ENCODE results near the gene GPANK1. TPM values are rescaled to one million over a fixed set of nuclear protein-coding genes. Genes with fewer than 3 reads are reported as not detected.

Gene GPANK1
- total and polyA plus RNA-seq, 9 of the 15 experiments (the other 6 are each of a cell fraction or from before 2014, with no cell fraction given) = 32.2 to 111 (median 46.3) TPM

GRCh38 chr6:31660381-31661261 is 4.2 kb downstream of the GPANK1 start, which contains the start of gene C6orf47 (continued):
- TF ChIP-seq CBFA2T3 (IDR thresholded peaks at IDR 0.05) = no peak
- no peak for TF ChIP-seq NR2C1 (IDR thresholded peaks at IDR 0.05)
- TF ChIP-seq NR2C1 (tag; IDR thresholded peaks at IDR 0.05) = peak; percentile 42; the same call in 1 of the 2 replicates
- no peak for TF ChIP-seq ZFX (CRISPR knock-in tag; IDR thresholded peaks at IDR 0.05)
- no peak for TF ChIP-seq LEF1 (IDR thresholded peaks at IDR 0.05)
- TF ChIP-seq TBL1XR1 (IDR thresholded peaks at IDR 0.05; ENCODE audit: low read length in 2 of 2) = no peak; a peak in 3 of 4 replicates
- TF ChIP-seq ZBTB49 (CRISPR knock-in tag; IDR thresholded peaks at IDR 0.05; ENCODE audit: borderline replicate concordance) = no peak
- TF ChIP-seq TFE3 (CRISPR knock-in tag; IDR thresholded peaks at IDR 0.05) = no peak; the same call in 1 of the 2 replicates
- peak; percentile 97 for TF ChIP-seq CEBPB (tag; IDR thresholded peaks at IDR 0.05)
- 0 out of 2 replicates have a peak, but pooled peaks have one; percentile 29 for TF ChIP-seq RREB1 (CRISPR knock-in tag; IDR thresholded peaks at IDR 0.05)
- no peak; the same call in 1 of the 2 replicates for TF ChIP-seq NR4A1 (CRISPR knock-in tag; IDR thresholded peaks at IDR 0.05)
- no peak for TF ChIP-seq NR4A1 (tag; IDR thresholded peaks at IDR 0.05)
- no peak for TF ChIP-seq MAFG (tag; conservative IDR thresholded peaks at IDR 0.05)
- no peak for TF ChIP-seq ZNF224 (CRISPR knock-in tag; IDR thresholded peaks at IDR 0.05)
- TF ChIP-seq ELF4 (CRISPR knock-in tag; IDR thresholded peaks at IDR 0.05) = peak; percentile 36
